IMR-90 (cell line): ENCODE results near the gene CYRIA. TPM values are rescaled to one million over a fixed set of nuclear protein-coding genes. Genes with fewer than 3 reads are reported as not detected.

Experiments used
- ATAC-seq: fragments of 200-7000 bp; cut with Tn5 transposase; 2 replicates; pipeline ENCODE4 v1.9.1; 2020; ENCODE audit warnings: low read depth, mild to moderate bottlenecking, moderate library complexity
- BruUV-seq: library from RNA; stranded (reverse); fragments of 400-500 nt; replicated peaks from 2 replicates; lab custom pipeline; 2021; lab: Mats Ljungman, UMichigan
- CTCF ChIA-PET: fragments of 300-600 bp; formaldehyde crosslinking; extraction: SDS; loops from one replicate; lab custom pipeline; 2021; ENCODE audit warnings: antibody characterized with exemption; lab: Yijun Ruan, JAX
- POLR2A ChIA-PET: fragments of 300-600 bp; sonication (Branson Sonifier 250); formaldehyde crosslinking; loops from one replicate; lab custom pipeline; 2022; ENCODE audit warnings: antibody characterized with exemption; ENCODE audit not compliant: unreplicated experiment; lab: Charles Lee
- DNase-seq: peaks from one replicate; pipeline ENCODE4 v3.0.0; 2013
- H2AFZ ChIP-seq: replicated peaks from 2 replicates; pipeline ENCODE3; 2013; ENCODE audit warnings: low read length, mild to moderate bottlenecking; ENCODE audit not compliant: poor library complexity
- H2AK5ac ChIP-seq: 2 replicates; pipeline ENCODE4 v1.6.1; 2013; ENCODE audit warnings: low read depth, low read length, inconsistent platforms
- H2AK9ac ChIP-seq: replicated peaks from 2 replicates; pipeline ENCODE3; 2013; ENCODE audit warnings: mild to moderate bottlenecking, low read depth, low read length, moderate library complexity; ENCODE audit not compliant: poor library complexity
- H2BK120ac ChIP-seq: 2 replicates; pipeline ENCODE4 v1.6.1; 2013; ENCODE audit warnings: low read depth, low read length, inconsistent platforms
- H2BK15ac ChIP-seq: 3 replicates; pipeline ENCODE4 v1.6.1; 2013; ENCODE audit warnings: low read depth, low read length, inconsistent platforms
- H2BK20ac ChIP-seq: 2 replicates; pipeline ENCODE4 v1.6.1; 2013; ENCODE audit warnings: low read depth, mild to moderate bottlenecking, inconsistent platforms, low read length, moderate library complexity
- H2BK5ac ChIP-seq: 2 replicates; pipeline ENCODE4 v1.6.1; 2013; ENCODE audit warnings: mild to moderate bottlenecking, low read depth, low read length, inconsistent platforms; ENCODE audit not compliant: poor library complexity, severe bottlenecking
- H3K14ac ChIP-seq: replicated peaks from 2 replicates; pipeline ENCODE4 v1.6.1; 2013; ENCODE audit warnings: low read depth, low read length, inconsistent platforms
- H3K18ac ChIP-seq: 2 replicates; pipeline ENCODE4 v1.6.1; 2013; ENCODE audit warnings: low read depth, low read length, control low read depth
- H3K23ac ChIP-seq: 2 replicates; pipeline ENCODE4 v1.6.1; 2013; ENCODE audit warnings: low read depth, low read length, inconsistent platforms
- H3K27ac ChIP-seq: 2 replicates; pipeline ENCODE4 v1.5.1; 2013; ENCODE audit warnings: mild to moderate bottlenecking, control low read depth, low read length; ENCODE audit not compliant: insufficient read depth
- H3K27me3 ChIP-seq: 2 replicates; pipeline ENCODE4 v1.6.1; 2013; ENCODE audit warnings: low read length; ENCODE audit not compliant: control insufficient read depth, insufficient read depth
- H3K36me3 ChIP-seq: 2 replicates; pipeline ENCODE4 v1.6.1; 2013; ENCODE audit warnings: low read length, mixed read lengths; ENCODE audit not compliant: control insufficient read depth, insufficient read depth
- H3K4ac ChIP-seq: 2 replicates; pipeline ENCODE4 v1.6.1; 2013; ENCODE audit warnings: low read depth, low read length, inconsistent platforms
- H3K4me1 ChIP-seq: 2 replicates; pipeline ENCODE4 v1.6.1; 2013; ENCODE audit warnings: low read length, mixed read lengths; ENCODE audit not compliant: control insufficient read depth, insufficient read depth
- H3K4me2 ChIP-seq: 2 replicates; pipeline ENCODE4 v1.6.1; 2013; ENCODE audit warnings: low read depth, mild to moderate bottlenecking, control low read depth, low read length, moderate library complexity
- H3K4me3 ChIP-seq: 2 replicates; pipeline ENCODE4 v1.5.1; 2013; ENCODE audit warnings: low read depth, mild to moderate bottlenecking, control low read depth, low read length, moderate library complexity; ENCODE audit not compliant: insufficient read depth
- H3K56ac ChIP-seq: 2 replicates; pipeline ENCODE4 v1.6.1; 2013; ENCODE audit warnings: low read length, inconsistent platforms; ENCODE audit not compliant: insufficient read depth; ENCODE audit errors: extremely low read depth
- H3K79me1 ChIP-seq, 2 experiments: 2 replicates each; pipeline ENCODE4 v1.6.1; 2013; ENCODE audit warnings: low read length in 2 of 2, inconsistent platforms in 1 of 2, low read depth in 1 of 2
- H3K9ac ChIP-seq: 2 replicates; pipeline ENCODE4 v1.6.1; 2013; ENCODE audit warnings: low read depth, low read length, control low read depth
- H3K9me1 ChIP-seq: 2 replicates; pipeline ENCODE4 v1.6.1; 2013; ENCODE audit warnings: low read length, inconsistent platforms; ENCODE audit not compliant: insufficient read depth
- H3K9me3 ChIP-seq: 2 replicates; pipeline ENCODE4 v1.6.1; 2013; ENCODE audit warnings: low read length; ENCODE audit not compliant: control insufficient read depth, insufficient read depth
- H4K20me1 ChIP-seq: 2 replicates; pipeline ENCODE4 v1.6.1; 2013; ENCODE audit warnings: low read length, inconsistent platforms; ENCODE audit not compliant: insufficient read depth
- H4K5ac ChIP-seq: 2 replicates; pipeline ENCODE4 v1.6.1; 2013; ENCODE audit warnings: mild to moderate bottlenecking, low read depth, low read length, control low read depth
- H4K8ac ChIP-seq, 2 experiments: 2 replicates each; pipeline ENCODE4 v1.6.1; 2013; ENCODE audit warnings: low read depth in 2 of 2, low read length in 2 of 2, control low read depth in 1 of 2, inconsistent platforms in 1 of 2
- H4K91ac ChIP-seq: 2 replicates; pipeline ENCODE4 v1.6.1; 2013; ENCODE audit warnings: low read depth, low read length, inconsistent platforms; ENCODE audit not compliant: insufficient read depth
- BHLHE40 ChIP-seq: fragments of 150-350 bp; IDR thresholded peaks from 2 replicates; pipeline ENCODE4 v1.6.1; 2016; ENCODE audit warnings: mild to moderate bottlenecking, low read depth, low read length
- CEBPB ChIP-seq: IDR thresholded peaks from 2 replicates; pipeline ENCODE4 v1.6.1; 2012; ENCODE audit warnings: low read depth, low read length, improper control_type of control experiment
- CHD1 ChIP-seq: IDR thresholded peaks from 2 replicates; pipeline ENCODE4 v1.6.1; 2012; ENCODE audit warnings: low read depth, low read length, improper control_type of control experiment
- FOS ChIP-seq: fragments of 150-350 bp; IDR thresholded peaks from 2 replicates; pipeline ENCODE4 v1.6.1; 2016; ENCODE audit warnings: low read depth, low read length
- MAFK ChIP-seq: IDR thresholded peaks from 2 replicates; pipeline ENCODE4 v1.6.1; 2012; ENCODE audit warnings: low read depth, low read length, improper control_type of control experiment
- MAZ ChIP-seq: IDR thresholded peaks from 2 replicates; pipeline ENCODE4 v1.6.1; 2012; ENCODE audit warnings: low read depth, mild to moderate bottlenecking, low read length, improper control_type of control experiment, moderate library complexity, borderline replicate concordance
- MXI1 ChIP-seq: IDR thresholded peaks from 2 replicates; pipeline ENCODE4 v1.6.1; 2012; ENCODE audit warnings: low read depth, mild to moderate bottlenecking, low read length, moderate library complexity, borderline replicate concordance
- NFE2L2 ChIP-seq: fragments of 150-350 bp; IDR thresholded peaks from 2 replicates; pipeline ENCODE4 v1.6.1; 2016; ENCODE audit warnings: low read depth, mild to moderate bottlenecking, low read length
- POLR2A ChIP-seq: IDR thresholded peaks from 2 replicates; pipeline ENCODE4 v1.6.1; 2012; ENCODE audit warnings: mild to moderate bottlenecking, low read depth, low read length
- RAD21 ChIP-seq: IDR thresholded peaks from 2 replicates; pipeline ENCODE4 v1.6.1; 2012; ENCODE audit warnings: low read length, improper control_type of control experiment
- RCOR1 ChIP-seq: IDR thresholded peaks from 2 replicates; pipeline ENCODE4 v1.6.1; 2012; ENCODE audit warnings: mild to moderate bottlenecking, low read length, improper control_type of control experiment; ENCODE audit not compliant: insufficient replicate concordance
- RFX5 ChIP-seq: IDR thresholded peaks from 2 replicates; pipeline ENCODE4 v1.8.0; 2012; ENCODE audit warnings: low read depth, mild to moderate bottlenecking, low read length, moderate library complexity
- SMC3 ChIP-seq: fragments of 150-350 bp; IDR thresholded peaks from 2 replicates; pipeline ENCODE4 v1.6.1; 2016; ENCODE audit warnings: low read depth, mild to moderate bottlenecking, antibody characterized with exemption, low read length, moderate library complexity
- WGBS, 2 experiments: methylation state at CpG; one replicate each; pipeline versions ENCODE4 v1.1.5 to v1.1.7; 2013; ENCODE audit warnings: missing lambda C conversion rate in 2 of 2; ENCODE audit not compliant: insufficient read length in 1 of 2; ENCODE audit errors: extremely low coverage in 2 of 2; 5-methylcytosine and 5-hydroxymethylcytosine counted together
- dilution Hi-C: fragments of 300-500 bp; cut with HindIII; formaldehyde crosslinking; loops from one replicate; pipeline ENCODE4 v1.14.3; 2018; ENCODE audit warnings: low sequenced_read_pairs; ENCODE audit not compliant: unreplicated experiment
- in situ Hi-C: fragments of 300-500 bp; cut with MboI; formaldehyde crosslinking; loops from 3 replicates; pipeline ENCODE4 v1.14.3; 2019; ENCODE audit warnings: low sequenced_read_pairs, inconsistent platforms, mixed read lengths
- intact Hi-C: fragments of 100-400 bp; cut with micrococcal nuclease; formaldehyde crosslinking; loops from 2 replicates; pipeline ENCODE4 v1.10.0; 2022
- polyA plus RNA-seq, 3 experiments: library from polyadenylated mRNA; depleted of rRNA; stranded (reverse); fragments of >200 nt; gene quantifications; 2 replicates each; pipeline ENCODE4 v1.2.3, GENCODE V29; 2012; ENCODE audit warnings: low replicate concordance in 1 of 3
- total RNA-seq: library from RNA; depleted of rRNA; stranded (reverse); fragments of >200 nt; gene quantifications from 2 replicates; pipeline ENCODE4 v1.2.3, GENCODE V29; 2012
- TF ChIP-seq, protein P1 (sequence below): fragments of 150-350 bp; IDR thresholded peaks from 2 replicates; pipeline ENCODE4 v1.6.1; 2016; ENCODE audit warnings: low read depth, mild to moderate bottlenecking, low read length, moderate library complexity, borderline replicate concordance
- TF ChIP-seq, protein P2 (sequence below): conservative IDR thresholded peaks from 2 replicates; pipeline ENCODE4 v1.5.1; 2012; ENCODE audit warnings: mild to moderate bottlenecking, low read depth, low read length, improper control_type of control experiment
- TF ChIP-seq, protein P3 (sequence below): fragments of 150-350 bp; IDR thresholded peaks from 2 replicates; pipeline ENCODE4 v1.6.1; 2017; ENCODE audit warnings: mild to moderate bottlenecking, antibody characterized with exemption, low read length, low read depth

CYRIA gene
- total and polyA plus RNA-seq, 2 of the 4 experiments (the other 2 are of a cell fraction), result 1.7 to 3.8 TPM

DNA sequence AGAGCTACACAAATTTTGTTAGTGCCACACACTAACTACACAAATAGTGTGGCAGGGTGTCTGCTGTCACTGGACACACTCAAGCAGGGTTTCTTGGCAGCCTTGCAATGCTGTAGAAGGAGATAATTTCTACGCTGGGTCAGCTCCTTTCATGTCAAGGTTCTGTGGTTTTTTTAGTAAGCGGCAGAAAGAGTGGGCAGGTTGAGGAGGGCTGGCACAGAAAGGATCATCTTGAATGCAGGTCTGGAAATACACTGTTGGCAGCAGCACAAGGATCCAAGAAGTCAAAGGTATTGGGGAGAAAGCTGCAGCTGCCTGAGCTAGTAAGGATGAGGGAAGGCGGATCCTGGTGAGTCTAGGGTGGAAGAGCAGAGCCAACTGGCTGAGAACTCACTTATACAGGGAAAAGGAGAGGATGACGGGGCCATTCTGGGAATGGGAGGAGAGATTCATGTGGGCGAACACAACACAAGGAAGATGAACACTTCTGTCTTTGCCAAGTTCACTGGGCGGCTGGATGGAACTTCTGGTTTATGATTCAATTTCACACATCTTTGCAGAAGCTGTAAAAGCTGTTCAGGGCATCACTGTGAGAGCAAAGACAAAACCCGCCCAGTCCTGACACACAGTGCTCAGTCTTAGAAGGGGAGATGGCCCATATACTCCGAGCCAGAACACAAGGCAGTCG is 16.9 kb upstream of the CYRIA start:
- no peaks in the 10 kb centered on the region for H3K4me1 ChIP-seq
- no peak overlapping the region for H3K4me3 ChIP-seq
- H3K4ac ChIP-seq, result no peak overlapping the region
- no peak overlapping the region for H3K23ac ChIP-seq
- H4K91ac ChIP-seq, result no peak overlapping the region
- in situ Hi-C loops, result no loop called here
- no peak overlapping the region for H3K27ac ChIP-seq
- no peak overlapping the region for H2BK20ac ChIP-seq
- DNase-seq, result no peak
- H3K9ac ChIP-seq, result no peak overlapping the region
- H2AFZ ChIP-seq, result no peak overlapping the region
- no peak overlapping the region for H2BK15ac ChIP-seq
- no peaks in the 10 kb centered on the region for H3K36me3 ChIP-seq
- no peak overlapping the region for H2AK5ac ChIP-seq
- dilution Hi-C loops, result no loop called here
- no TSS peak for BruUV-seq
- H4K8ac ChIP-seq, result no peak overlapping the region
- no peaks in the 10 kb centered on the region for H3K9me3 ChIP-seq
- no peak overlapping the region for H2BK120ac ChIP-seq
- H3K79me1 ChIP-seq, result no peaks in the 10 kb centered on the region
- no peaks in the 10 kb centered on the region for H3K9me1 ChIP-seq
- H3K4me2 ChIP-seq, result no peak overlapping the region
- intact Hi-C loops, result no loop called here
- H4K20me1 ChIP-seq, result no peaks in the 10 kb centered on the region
- no peak overlapping the region for H3K56ac ChIP-seq
- peaks cover 6% of the 10 kb centered on the region for H3K27me3 ChIP-seq
- TF ChIP-seq MXI1 (no peak), SMC3 (no peak), RFX5 (no peak), MAFK (no peak), NFE2L2 (no peak), MAZ (no peak), CEBPB (no peak), BHLHE40 (no peak), POLR2A (no peak), RAD21 (no peak), FOS (no peak), RCOR1 (no peak), CHD1 (no peak)
- TF ChIP-seq, protein P1, sequence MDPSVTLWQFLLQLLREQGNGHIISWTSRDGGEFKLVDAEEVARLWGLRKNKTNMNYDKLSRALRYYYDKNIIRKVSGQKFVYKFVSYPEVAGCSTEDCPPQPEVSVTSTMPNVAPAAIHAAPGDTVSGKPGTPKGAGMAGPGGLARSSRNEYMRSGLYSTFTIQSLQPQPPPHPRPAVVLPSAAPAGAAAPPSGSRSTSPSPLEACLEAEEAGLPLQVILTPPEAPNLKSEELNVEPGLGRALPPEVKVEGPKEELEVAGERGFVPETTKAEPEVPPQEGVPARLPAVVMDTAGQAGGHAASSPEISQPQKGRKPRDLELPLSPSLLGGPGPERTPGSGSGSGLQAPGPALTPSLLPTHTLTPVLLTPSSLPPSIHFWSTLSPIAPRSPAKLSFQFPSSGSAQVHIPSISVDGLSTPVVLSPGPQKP, result no peak
- TF ChIP-seq, protein P2, sequence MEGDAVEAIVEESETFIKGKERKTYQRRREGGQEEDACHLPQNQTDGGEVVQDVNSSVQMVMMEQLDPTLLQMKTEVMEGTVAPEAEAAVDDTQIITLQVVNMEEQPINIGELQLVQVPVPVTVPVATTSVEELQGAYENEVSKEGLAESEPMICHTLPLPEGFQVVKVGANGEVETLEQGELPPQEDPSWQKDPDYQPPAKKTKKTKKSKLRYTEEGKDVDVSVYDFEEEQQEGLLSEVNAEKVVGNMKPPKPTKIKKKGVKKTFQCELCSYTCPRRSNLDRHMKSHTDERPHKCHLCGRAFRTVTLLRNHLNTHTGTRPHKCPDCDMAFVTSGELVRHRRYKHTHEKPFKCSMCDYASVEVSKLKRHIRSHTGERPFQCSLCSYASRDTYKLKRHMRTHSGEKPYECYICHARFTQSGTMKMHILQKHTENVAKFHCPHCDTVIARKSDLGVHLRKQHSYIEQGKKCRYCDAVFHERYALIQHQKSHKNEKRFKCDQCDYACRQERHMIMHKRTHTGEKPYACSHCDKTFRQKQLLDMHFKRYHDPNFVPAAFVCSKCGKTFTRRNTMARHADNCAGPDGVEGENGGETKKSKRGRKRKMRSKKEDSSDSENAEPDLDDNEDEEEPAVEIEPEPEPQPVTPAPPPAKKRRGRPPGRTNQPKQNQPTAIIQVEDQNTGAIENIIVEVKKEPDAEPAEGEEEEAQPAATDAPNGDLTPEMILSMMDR, result no peak
- TF ChIP-seq, protein P3, sequence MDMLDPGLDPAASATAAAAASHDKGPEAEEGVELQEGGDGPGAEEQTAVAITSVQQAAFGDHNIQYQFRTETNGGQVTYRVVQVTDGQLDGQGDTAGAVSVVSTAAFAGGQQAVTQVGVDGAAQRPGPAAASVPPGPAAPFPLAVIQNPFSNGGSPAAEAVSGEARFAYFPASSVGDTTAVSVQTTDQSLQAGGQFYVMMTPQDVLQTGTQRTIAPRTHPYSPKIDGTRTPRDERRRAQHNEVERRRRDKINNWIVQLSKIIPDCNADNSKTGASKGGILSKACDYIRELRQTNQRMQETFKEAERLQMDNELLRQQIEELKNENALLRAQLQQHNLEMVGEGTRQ, result no peak
- ChIA-PET POLR2A (no interaction called here), CTCF (no interaction called here)
- no peak overlapping the region for H3K18ac ChIP-seq
- no peak overlapping the region for H4K5ac ChIP-seq
- H2BK5ac ChIP-seq, result no peak overlapping the region
- ATAC-seq, result no peak
- no peak overlapping the region for H2AK9ac ChIP-seq
- H3K14ac ChIP-seq, result no peak overlapping the region
- 63% methylated on average over 3 of the region's 9 CpGs; no CpG with 5 or more reads in 1 of the 2 experiments for WGBS, 2 experiments
